NCI-H345 treated with DMSO at 0.1 percent for 48 hours (cell line): ENCODE results near the gene NACAD.
A peak's percentile ranks its signal among the peaks of the same experiment; 100 is the strongest.
"Not testable (repeated sequence)": the region's sequence is repeated elsewhere in the genome, so short reads cannot be mapped to it uniquely, and the experiment has no call there.

ENCODE experiments used
- DNase-seq: peaks from one replicate; lab custom pipeline; 2025; ENCODE audit not compliant: unreplicated experiment; lab: John Stamatoyannopoulos, UW

The NACAD gene

DNA sequence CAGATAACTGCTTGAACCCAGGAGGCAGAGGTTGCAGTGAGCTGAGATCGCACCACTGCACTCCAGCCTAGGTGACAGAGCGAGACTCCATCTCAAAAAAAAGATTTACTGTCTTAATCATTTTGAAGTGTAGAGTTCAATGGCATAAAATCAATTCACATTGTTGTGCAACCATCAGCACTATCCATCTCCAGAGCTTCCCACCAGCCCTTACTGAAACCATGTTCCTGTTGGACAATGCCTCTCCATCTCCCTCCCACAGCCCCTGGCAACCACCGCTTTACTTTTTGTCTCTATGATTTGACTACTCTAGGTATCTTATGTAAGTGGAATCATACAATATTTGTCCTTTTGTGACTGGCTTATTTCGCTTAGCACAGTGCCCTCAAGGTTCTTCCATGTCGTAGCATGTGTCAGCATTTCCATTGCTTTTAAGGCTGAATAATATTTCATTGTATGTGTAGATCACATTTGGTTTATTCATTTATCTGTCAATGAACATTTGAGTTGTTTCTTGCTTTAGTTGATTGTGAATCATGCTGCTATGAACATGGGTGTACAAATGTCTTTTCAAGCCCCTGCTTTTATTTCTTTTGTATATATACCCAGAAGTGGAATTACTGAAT, 33.1 kb downstream of the NACAD start:
- DNase-seq = no peak

DNA sequence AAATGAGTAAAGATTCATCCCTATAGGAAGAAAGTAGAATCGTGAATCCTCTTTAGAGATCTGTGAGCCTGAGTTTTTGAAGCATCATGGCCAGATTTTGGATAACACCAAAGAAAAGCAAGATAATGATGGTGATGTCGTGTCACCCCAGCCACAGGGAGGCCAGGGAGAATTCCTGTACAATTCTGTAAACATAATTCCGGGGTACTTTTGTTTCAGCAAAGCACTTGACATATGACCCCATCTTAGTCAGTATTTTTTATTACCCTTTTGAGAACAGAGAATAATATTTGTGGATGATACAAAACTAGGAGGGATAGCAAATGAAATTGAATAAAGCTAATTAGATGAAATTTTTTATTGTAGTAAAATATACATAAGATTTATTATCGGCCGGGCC, 33.8 kb downstream of the NACAD start:
- no peak for DNase-seq

DNA sequence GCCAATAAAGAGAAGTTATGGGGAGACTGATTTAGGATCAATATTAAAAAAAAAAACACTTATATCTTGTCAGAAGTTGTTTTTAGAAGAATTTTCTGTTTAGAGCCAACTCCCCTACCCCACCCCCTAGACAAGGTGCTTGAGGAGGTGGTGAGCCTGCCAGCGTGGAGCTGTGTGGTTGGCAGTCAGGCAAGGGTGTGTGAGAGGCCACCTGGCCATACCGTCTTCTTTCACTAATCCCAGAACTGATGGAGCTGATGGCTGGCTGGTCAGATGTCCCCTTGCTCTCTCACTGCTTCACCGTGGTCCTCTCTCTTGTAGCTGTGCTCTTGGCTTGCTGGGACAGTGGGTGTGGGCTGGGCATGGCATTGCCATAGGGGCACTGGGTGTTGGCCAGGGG, 34.3 kb downstream of the NACAD start:
- no peak for DNase-seq

DNA sequence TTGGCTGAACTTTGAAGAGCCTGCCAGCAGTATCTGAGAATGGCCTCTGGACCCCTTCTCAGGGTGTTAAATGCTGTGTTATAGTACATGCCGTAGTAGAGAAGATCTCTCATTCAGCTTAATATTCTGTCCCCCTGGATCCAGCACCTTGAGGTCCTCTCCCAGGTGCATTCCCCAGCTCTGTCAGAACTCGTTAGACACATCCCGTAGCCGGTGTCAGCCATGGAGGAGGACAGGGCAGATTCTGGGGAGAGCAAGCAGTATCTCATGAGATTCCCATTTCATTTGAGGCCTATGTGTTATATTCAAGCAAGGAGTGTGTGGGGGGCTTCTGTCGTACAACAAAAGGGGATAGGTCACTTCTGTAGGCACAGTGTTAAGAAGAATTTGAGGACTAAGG, 34.8 kb downstream of the NACAD start:
- no peak for DNase-seq

DNA sequence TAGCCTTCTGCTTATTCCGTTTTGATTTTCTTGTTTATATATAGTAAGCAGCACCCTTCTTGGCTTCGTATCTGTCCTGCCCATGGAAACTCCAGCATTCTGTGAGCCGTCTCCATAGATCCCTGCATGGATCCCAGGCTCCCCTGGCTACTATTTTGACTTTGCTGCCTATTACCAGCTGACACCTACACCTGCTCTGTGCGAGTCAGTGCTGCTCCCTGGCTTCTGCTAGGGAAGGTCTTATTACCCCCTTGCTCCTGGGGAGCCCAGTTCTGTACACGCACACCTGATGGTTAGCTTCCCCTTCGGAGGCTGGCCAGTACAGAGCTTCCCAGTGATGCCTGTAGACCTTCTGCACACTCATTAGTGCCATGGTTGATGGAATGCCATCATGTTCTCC, 35.4 kb downstream of the NACAD start:
- DNase-seq = no peak

DNA sequence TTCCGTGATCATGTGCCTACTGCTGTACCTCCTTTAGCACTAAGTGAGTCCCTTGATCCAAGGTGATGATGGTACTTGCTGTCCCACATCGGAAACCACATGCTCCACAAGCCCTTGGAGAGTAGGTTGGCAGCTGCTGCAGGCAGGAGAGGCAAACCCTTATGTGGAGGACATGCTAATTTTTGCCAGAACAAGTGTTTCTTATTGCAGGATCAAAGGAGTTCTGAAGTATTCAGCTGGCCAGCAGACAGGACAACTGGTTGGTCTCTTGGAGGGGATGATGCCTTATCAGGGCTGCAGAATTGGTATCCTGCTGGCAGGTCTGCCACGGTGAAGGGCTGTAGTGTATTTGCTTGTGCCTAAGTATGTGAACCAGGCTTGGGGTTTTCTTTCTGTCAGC, 36.8 kb downstream of the NACAD start:
- no peak for DNase-seq

DNA sequence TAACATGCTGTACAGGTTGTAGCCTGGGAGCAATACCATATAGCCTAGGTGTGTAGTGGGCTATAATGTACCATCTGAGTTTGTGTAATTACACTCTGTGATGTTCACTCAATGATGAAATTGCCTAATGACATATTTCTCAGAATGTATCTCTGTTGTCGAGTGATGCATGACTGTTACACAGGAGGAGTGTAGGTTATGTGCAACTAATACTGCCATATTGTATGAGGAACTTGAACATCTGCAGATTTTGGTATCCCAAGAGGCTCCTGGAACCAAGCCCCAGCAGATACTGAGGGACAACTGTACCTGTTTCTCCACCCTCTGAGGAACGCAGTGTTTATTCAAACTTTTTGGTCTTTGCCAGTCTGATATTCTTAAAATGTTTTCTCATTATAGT, 38.6 kb downstream of the NACAD start:
- no peak for DNase-seq

DNA sequence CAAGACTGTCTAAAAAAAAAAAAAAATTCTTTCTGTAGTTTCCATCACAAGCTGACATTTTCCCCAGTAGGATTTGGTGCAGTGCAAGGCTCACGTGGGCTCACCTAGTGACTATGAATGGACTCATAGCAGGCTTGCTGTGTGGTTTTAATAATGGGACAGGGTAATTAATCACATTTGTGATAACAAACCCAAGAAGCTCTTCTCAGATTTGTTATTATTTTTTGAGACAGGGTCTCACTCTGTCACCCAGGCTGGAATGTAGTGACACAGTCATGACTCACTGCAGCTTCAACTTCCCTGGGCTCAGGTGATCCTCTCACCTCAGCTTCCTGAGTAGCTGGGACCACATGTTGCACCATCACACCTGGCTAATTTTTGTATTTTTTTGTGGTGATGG, 40.0 kb downstream of the NACAD start:
- DNase-seq = no peak

DNA sequence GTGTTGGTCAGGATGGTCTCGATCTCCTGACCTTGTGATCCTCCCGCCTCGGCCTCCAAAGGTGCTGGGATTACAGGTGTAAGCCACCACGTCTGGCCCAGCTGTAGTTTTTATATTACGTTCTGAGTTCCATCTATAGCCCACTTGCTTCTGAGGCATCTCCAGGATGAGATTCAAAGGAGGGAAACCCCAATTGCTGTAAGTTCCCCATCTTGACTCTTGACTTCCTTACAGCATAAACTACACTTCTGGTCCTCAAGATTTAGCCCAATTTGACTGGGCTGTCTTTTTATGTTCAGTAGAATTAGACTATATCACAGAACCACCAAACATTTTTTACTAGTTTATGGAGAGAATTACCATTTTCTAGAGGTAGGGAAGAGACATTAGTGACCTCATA, 44.4 kb downstream of the NACAD start:
- DNase-seq = no peak

DNA sequence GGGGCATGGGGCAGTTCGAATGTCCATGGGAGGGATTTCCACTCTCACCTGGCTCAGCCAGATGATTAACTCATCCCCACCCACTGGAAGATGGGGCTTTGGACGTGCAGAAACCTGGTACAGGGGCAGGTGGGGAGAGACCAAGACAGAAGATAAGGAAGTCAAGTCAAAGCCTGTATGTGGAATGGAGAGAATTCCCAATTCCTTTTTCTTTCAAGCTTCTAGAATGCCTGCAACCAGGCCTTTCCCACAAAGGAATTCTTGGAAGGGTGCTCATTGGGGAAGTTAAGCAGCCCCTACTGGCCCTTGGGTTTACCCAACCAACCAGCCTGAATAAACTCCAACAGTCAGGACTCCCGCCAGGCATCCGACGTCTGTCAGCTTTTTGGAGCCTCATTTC, 49.7 kb downstream of the NACAD start:
- no peak for DNase-seq

DNA sequence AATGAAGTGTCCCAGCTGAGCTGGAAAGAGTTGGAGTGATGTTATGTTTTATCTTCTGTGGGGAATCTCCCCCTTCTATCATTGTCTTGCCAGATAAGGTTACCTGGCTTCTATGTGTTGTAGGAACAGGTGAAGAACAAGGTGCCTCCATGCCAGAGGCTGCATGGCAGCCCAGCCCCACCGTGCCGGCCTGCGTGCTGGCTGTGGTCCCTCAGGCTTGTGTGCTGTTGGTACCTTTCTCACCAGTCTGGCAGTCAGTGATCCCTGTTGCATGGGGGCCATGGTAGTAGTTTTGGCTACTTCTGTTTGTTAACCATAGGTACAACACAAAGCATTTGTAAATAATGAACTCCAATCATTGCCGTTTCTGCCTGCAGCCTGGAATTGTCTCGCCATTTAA, 50.9 kb downstream of the NACAD start:
- no peak for DNase-seq

DNA sequence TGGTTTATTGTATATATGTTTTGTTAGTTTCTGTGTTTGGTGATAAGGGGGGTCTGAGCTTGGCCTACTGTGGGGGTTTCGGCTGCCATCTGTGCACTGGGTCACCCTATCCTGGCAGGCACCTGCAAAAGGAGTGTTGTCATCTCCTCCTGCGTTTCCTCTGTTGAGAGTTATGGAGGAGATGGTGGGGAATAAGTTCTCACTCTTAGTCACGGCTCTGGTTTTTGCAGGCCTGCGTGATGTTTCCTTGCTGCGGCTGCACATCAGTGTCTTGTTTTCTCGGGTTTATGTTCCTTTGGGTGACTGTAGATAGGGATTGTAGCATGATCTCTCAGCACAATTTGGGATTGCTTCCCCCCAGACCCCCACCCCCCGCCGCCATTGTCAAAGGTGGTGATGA, 52.0 kb downstream of the NACAD start:
- no peak for DNase-seq

DNA sequence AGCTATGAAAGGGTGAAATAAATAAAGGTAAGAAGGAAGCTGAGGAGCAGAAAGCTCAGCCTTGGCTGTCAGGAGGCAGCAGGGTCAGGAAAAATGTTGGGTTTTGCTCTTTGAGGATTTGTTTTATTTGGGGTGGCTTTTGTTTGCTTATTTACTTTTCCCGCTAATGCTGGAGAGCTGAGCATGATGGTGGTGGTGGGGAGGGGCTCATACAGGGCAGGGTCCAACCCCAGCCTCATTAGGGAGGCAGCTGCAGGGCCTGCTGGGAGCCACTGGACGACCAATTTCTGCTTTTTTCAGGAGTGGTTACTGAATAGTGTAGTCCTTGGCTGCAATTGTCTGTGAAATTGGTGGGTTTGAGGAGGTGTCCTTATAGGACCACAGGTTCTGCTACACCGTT, 52.5 kb downstream of the NACAD start:
- DNase-seq = no peak

DNA sequence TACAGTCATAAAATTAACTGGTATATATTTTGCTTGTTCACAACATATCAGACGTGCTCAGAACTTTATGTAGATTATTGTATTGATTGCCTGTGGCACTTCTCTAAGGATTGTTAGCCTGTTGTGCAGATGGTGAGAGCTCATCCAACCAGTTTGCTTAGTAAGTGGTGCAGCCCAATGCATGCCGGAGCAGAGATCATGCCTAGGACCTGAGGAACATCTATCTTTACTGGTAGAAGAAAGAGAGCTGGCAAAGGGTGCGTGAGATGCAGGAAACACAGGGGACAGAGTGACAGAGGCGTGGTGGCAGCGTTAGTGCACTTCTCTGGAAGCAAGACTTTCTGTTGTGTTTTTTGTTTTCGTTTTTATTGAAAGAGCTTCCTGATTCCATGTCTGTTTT, 52.9 kb downstream of the NACAD start:
- peak; percentile 7 for DNase-seq

DNA sequence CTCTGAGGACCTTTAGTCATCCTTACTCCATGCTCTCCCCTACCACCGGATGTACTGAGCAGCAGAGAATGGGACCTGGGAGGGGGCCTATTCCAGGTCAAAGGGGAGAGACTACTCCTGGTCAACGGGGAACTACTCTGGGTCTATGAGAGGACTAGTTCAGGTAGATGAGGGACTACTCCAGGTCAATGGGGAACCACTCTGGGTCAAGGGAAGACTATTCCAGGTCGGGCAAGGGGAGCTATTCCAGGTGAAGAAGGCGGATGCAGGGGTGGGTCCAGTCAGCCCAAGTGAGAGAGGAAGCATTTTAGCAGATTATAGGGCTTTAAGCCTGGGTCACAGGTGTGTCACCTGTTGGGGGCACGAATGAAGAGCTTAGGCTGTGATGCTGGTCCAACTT, 53.4 kb downstream of the NACAD start:
- DNase-seq = no peak

DNA sequence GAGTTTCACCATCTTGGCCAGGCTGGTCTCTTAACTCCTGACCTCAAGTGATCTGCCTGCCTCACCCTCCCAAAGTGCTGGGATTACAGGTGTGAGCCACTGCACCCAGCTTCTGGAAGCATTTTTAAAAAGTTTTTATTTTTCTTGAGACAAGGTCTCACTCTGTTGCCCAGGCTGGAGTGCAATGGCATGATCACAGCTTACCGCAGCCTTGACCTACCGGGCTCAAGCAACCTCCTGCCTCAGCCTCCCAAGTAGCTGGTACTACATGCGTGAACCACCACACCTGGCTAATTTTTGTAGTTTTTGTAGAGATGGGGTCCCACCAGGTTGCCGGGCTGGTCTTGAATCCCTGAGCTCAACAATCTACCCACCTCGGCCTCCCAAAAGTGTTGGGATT, 54.1 kb downstream of the NACAD start:
- DNase-seq = not testable (repeated sequence)

DNA sequence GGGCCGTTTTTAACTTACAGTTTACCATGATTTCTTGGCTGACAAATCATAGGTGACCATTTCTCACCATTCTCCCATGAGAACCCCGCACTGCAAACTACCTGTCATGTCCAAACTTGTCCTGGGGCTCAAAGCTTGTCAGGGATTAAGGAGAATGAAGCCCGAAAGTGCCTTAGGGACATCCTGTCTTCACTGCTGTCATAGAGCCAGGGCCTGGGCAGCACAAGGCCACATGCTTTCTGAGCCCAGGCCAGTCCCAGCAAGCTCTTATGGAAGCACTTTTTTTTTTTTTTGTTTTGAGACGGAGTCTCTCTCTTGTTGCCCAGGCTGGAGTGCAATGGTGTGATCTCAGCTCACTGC, 54.9 kb downstream of the NACAD start:
- no peak for DNase-seq

DNA sequence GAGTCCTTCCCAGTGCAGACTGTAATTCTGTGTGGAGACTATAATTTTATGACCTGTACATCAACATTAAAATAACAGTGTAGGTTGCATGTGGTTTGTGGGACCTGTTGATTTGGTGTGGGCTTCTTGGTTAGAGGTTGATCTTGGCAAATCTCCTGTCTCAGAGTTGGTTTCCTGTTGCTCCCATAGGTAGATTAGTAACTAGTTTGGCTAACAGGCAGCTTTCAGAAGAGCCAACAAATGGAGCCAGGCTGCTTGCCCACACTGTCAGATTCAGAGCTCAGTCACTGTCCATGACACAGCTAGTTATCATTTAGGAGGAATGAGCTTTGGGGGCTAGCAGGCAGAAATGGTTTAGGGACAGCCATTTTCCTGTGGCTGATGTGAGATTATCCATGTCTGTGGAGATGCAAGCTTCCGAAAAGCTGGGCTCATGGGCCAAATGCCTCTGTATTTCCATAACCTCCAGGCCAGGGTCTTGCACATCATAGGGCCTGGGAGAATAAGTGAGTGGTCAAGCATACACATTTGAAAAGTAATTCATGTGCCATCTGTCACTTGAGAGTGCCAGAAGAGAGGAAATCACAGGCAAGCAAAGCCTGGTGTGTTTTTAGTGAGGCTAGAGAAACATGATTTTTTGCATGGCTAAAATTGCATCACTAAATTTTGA, 55.4 kb downstream of the NACAD start:
- no peak for DNase-seq

DNA sequence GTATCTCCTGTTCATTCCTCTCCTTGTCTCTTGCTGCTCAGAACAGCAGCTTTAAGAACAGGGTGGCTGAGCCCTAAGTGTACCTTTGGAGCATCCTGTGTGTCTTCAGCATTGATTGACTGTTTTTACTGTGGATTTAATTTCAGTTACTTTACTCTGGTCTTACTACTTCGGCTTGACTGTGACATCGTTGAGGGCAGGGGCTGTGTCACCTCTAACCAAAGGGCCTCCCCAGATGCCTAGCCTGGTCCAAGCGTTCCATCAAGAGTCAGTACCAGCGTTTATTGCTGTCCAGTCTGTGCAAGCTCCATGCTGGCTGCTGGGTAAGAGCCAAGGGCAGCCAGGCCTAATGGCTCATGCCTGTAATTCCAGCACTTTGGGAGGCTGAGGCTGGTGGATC, 56.3 kb downstream of the NACAD start:
- DNase-seq = no peak

DNA sequence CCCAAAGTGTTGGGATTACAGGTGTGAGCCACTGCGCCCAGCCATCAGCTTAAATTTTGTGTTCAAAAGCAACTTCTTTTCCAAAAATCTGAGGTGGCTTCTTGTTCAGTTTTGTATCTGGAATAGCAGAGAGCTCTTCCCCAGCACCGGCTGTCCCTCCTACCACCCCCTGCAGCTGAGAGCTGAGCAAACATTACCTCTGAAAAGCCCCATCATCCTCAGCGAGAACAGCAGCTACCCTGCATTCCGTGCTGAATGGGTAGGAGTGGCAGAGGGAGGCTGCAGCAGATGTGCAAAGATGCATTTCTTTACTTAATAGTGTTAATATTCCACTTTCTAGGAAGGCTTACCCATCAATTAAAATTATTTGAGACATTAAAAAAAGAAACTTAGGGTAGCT, 56.9 kb downstream of the NACAD start:
- DNase-seq = peak; percentile 63
